GM19324 (cell line): ENCODE data around the gene ADIPOR2.

Experiments used
- ATAC-seq: cut with Tn5 transposase; IDR thresholded peaks from one replicate; pipeline ENCODE4 v1.9.1; 2021; ENCODE audit warnings: mild to moderate bottlenecking, moderate library complexity; ENCODE audit not compliant: unreplicated experiment, low FRiP score

The ADIPOR2 gene

GRCh38 chr12:1797011-1797901, 106.4 kb downstream of the ADIPOR2 start:
- peak; percentile 8 for ATAC-seq

- ATAC-seq: no peak
Observed at GRCh38 chr12:1797991-1798640, 107.2 kb downstream of the ADIPOR2 start.

- no peak for ATAC-seq
Observed at GRCh38 chr12:1798641-1799020, 107.8 kb downstream of the ADIPOR2 start.

- ATAC-seq: no peak
Observed at GRCh38 chr12:1799051-1799881, 108.4 kb downstream of the ADIPOR2 start.

GRCh38 chr12:1799882-1800400, 109.1 kb downstream of the ADIPOR2 start:
- no peak for ATAC-seq

GRCh38 chr12:1800401-1801302, 109.8 kb downstream of the ADIPOR2 start:
- ATAC-seq: no peak

- ATAC-seq: no peak
Observed at GRCh38 chr12:1801303-1801975, 110.6 kb downstream of the ADIPOR2 start.

- ATAC-seq: no peak
Observed at GRCh38 chr12:1803736-1804135, 112.9 kb downstream of the ADIPOR2 start.

- peak; percentile 66 for ATAC-seq
Observed at GRCh38 chr12:1804545-1805332, 113.9 kb downstream of the ADIPOR2 start.

- no peak for ATAC-seq
Observed at GRCh38 chr12:1805441-1806081, 114.7 kb downstream of the ADIPOR2 start.

GRCh38 chr12:1806301-1807086, 115.6 kb downstream of the ADIPOR2 start:
- ATAC-seq: no peak

- ATAC-seq: no peak
Observed at GRCh38 chr12:1807087-1807860, 116.4 kb downstream of the ADIPOR2 start.

GRCh38 chr12:1808036-1808797, 117.3 kb downstream of the ADIPOR2 start:
- no peak for ATAC-seq

- ATAC-seq: no peak
Observed at GRCh38 chr12:1808798-1809480, 118.1 kb downstream of the ADIPOR2 start.

- no peak for ATAC-seq
Observed at GRCh38 chr12:1809591-1810190, 118.8 kb downstream of the ADIPOR2 start.
